ENCODE data around the gene NPLOC4. TPM values are rescaled to one million over a fixed set of nuclear protein-coding genes. Genes with fewer than 3 reads are reported as not detected.

The NPLOC4 gene
- total and polyA plus RNA-seq, 2 of the 13 experiments (the other 11 are each of a cell fraction or from before 2014, with no cell fraction given): 57.0 to 97.0 TPM

- TF ChIP-seq ARID4A (CRISPR knock-in tag; IDR thresholded peaks at IDR 0.05; ENCODE audit: borderline replicate concordance) (peak; percentile 75; the same call in 1 of the 2 replicates), GABPA (IDR thresholded peaks at IDR 0.05; ENCODE audit: low read depth, low read length) (no peak), GABPA (CRISPR knock-in tag; IDR thresholded peaks at IDR 0.05; ENCODE audit: low read depth) (no peak), TBL1XR1 (IDR thresholded peaks at IDR 0.05; ENCODE audit: borderline replicate concordance, low read length, partially characterized antibody) (peak; percentile 70), KDM5A (IDR thresholded peaks at IDR 0.05; ENCODE audit: borderline replicate concordance, low read length) (peak; percentile 31; the same call in 1 of the 2 replicates), MAZ (IDR thresholded peaks at IDR 0.05; ENCODE audit: borderline replicate concordance, low read depth, low read length) (peak; percentile 58; the same call in 1 of the 2 replicates), MAZ (CRISPR knock-in tag; IDR thresholded peaks at IDR 0.05; ENCODE audit: low read depth) (peak; percentile 82), NR2F1 (CRISPR knock-in tag; IDR thresholded peaks at IDR 0.05) (no peak), SRF (IDR thresholded peaks at IDR 0.05; ENCODE audit: low read depth, low read length) (peak; percentile 99), ZNF589 (CRISPR knock-in tag; conservative IDR thresholded peaks at IDR 0.05) (peak; percentile 10; the same call in 1 of the 2 replicates), ZSCAN25 (CRISPR knock-in tag; IDR thresholded peaks at IDR 0.05) (peak; percentile 52), ZNF749 (CRISPR knock-in tag; IDR thresholded peaks at IDR 0.05; ENCODE audit: borderline replicate concordance) (no peak), AGO1 (IDR thresholded peaks at IDR 0.05; ENCODE audit: low read depth, low read length, poor library complexity, severe bottlenecking) (no peak), ZNF383 (CRISPR knock-in tag; IDR thresholded peaks at IDR 0.05; ENCODE audit: borderline replicate concordance) (no peak), PREB (CRISPR knock-in tag; IDR thresholded peaks at IDR 0.05) (no peak), POLR2AphosphoS5 (IDR thresholded peaks at IDR 0.05; ENCODE audit: low read depth, low read length) (peak; percentile 97), ZNF329 (CRISPR knock-in tag; IDR thresholded peaks at IDR 0.05; ENCODE audit: low read depth) (peak; percentile 44; the same call in 1 of the 2 replicates), THAP11 (CRISPR knock-in tag; IDR thresholded peaks at IDR 0.05) (peak; percentile 71), ZNF484 (CRISPR knock-in tag; IDR thresholded peaks at IDR 0.05; ENCODE audit: borderline replicate concordance, low read depth) (no peak), ZNF841 (CRISPR knock-in tag; IDR thresholded peaks at IDR 0.05; ENCODE audit: borderline replicate concordance) (no peak)
- TF ChIP-seq, protein P1, sequence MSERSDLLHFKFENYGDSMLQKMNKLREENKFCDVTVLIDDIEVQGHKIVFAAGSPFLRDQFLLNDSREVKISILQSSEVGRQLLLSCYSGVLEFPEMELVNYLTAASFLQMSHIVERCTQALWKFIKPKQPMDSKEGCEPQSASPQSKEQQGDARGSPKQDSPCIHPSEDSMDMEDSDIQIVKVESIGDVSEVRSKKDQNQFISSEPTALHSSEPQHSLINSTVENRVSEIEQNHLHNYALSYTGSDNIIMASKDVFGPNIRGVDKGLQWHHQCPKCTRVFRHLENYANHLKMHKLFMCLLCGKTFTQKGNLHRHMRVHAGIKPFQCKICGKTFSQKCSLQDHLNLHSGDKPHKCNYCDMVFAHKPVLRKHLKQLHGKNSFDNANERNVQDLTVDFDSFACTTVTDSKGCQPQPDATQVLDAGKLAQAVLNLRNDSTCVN (CRISPR knock-in tag; IDR thresholded peaks at IDR 0.05; ENCODE audit: borderline replicate concordance): no peak; the same call in 1 of the 2 replicates
These were observed 124.1 kb downstream of the NPLOC4 start, which contains the start of gene ACTG1 (continued) for GRCh38 chr17:81512562-81513371.

All from HepG2 (cell line).